Measurements from ENCODE around the gene ZNF526.
A peak's percentile ranks its signal among the peaks of the same experiment; 100 is the strongest.

ZNF526 gene

DNA sequence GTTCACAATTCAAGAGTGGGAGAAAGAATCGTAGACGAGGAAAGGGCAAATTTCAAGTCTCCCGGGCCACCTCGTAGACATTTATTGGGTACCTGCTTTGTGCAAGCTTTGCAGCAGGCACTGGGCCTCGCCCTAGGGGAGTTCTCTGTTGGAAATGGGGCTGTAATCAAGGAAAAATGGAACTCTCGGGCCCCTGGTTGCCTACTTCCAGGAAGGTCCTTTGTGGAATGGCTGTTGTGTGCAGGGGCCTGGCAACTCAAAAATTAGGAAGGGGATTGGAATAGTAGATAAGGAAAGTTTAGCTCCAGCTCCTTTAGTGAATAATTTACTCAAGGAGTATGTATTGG lies 612 bp downstream of the ZNF526 start:
- no peak for DNase-seq (ENCODE audit: extremely low read depth in 1 of 2, low read depth in 1 of 2)

DNA sequence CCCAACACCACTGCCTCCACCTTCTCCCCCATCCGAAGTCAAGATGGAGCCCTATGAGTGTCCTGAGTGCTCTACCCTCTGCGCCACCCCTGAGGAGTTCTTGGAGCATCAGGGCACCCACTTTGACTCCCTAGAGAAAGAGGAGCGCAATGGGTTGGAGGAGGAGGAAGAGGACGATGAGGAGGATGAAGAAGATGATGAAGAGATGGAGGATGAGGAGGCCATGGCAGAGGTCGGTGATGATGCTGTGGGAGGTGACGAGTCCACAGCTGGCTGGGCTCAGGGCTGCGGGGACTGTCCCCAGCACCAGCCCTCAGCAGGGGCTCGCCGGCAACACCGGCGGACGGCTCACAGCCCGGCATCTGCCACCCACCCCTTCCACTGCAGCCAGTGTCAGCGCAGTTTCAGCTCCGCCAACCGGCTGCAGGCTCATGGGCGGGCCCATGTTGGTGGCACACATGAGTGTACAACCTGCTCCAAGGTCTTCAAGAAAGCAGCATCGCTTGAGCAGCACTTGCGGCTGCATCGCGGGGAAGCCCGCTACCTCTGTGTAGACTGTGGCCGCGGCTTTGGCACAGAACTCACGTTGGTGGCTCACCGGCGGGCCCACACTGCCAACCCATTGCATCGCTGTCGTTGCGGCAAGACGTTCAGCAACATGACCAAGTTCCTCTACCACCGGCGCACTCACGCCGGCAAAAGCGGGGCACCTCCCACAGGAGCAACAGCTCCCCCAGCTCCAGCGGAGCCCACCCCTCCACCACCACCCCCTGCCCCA lies 5.0 kb downstream of the ZNF526 start:
- DNase-seq (ENCODE audit: extremely low read depth in 1 of 2, low read depth in 1 of 2): no peak

DNA sequence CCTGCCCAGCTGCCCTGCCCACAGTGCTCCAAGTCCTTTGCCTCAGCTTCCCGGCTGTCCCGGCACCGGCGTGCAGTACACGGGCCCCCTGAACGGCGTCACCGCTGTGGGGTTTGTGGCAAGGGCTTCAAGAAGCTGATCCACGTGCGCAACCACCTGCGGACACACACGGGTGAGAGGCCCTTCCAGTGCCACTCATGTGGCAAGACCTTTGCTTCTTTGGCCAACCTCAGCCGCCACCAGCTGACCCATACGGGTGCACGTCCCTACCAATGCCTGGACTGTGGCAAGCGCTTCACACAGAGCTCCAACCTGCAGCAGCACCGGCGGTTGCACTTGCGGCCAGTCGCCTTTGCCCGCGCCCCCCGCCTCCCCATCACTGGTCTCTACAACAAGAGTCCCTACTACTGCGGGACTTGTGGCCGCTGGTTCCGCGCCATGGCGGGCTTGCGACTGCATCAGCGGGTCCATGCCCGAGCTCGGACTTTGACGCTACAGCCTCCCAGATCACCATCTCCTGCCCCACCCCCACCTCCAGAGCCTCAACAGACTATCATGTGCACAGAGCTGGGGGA lies 5.7 kb downstream of the ZNF526 start:
- no peak for DNase-seq (ENCODE audit: extremely low read depth in 1 of 2, low read depth in 1 of 2)

DNA sequence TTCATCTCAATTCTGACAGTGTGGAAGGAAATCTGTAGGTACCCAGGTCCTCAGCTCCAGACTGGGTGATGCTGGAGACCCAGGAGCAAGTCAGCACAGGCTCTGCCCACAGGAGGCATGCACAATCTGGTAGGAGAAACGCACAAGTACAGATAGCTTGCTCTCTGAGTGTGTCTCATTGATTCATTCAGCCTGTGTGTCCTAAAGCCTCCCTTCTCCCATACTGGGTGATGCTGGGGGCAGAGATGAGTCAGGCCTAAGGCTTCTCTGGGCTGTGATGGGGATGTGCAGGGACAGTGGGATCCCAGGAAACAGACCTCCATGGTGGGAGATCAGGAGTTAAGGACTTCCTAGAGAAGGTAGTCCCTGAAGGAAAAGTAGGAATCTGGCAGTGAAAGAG lies 6.8 kb downstream of the ZNF526 start:
- no peak for DNase-seq (ENCODE audit: extremely low read depth in 1 of 2, low read depth in 1 of 2)

DNA sequence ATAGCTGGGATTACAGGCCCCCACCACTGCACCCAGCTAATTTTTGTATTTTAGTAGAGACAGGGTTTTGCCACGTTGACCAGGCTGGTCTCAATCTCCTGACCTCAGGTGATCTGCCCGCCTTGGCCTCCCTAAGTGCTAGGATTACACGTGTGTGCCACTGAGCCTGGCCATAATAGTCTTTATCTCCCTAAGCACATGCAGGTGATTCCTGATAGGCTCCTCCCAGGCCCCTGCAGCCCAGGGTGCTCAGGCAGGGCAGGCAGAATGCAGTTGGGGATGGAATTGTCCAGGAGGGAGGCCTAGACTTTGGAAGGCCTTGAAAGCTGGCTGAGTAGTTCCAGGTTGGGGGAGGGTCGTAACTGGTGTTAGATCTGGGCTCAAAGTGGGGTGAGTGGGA lies 8.5 kb downstream of the ZNF526 start:
- no peak for DNase-seq (ENCODE audit: extremely low read depth in 1 of 2, low read depth in 1 of 2)

DNA sequence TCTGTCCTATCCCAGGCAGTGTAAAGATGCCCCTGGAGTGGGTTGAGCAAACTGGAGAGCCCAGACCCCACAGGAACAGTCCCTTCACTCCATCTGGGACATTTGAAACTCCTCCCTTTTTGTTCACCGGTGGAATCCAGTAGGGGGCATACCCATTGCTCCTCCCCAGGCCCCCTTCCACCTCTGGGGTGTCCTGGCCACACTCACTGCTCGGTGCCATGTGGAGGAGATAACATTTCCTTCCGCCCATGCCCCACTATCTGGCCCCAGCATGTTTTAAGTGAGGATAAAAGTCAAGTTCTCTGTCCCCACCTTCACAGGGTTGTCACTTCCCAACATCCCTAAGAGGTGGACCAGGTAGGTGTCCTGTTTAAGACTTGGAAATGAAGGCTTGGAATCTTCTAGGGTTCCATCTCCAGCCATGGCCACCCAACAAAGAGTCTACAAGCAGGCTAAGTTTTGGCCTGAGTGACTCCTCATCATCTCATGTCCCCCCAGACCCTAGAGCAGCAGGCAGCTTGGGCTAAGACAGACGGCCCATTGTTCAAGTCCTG lies 9.3 kb downstream of the ZNF526 start:
- no peak for DNase-seq (ENCODE audit: extremely low read depth in 1 of 2, low read depth in 1 of 2)

DNA sequence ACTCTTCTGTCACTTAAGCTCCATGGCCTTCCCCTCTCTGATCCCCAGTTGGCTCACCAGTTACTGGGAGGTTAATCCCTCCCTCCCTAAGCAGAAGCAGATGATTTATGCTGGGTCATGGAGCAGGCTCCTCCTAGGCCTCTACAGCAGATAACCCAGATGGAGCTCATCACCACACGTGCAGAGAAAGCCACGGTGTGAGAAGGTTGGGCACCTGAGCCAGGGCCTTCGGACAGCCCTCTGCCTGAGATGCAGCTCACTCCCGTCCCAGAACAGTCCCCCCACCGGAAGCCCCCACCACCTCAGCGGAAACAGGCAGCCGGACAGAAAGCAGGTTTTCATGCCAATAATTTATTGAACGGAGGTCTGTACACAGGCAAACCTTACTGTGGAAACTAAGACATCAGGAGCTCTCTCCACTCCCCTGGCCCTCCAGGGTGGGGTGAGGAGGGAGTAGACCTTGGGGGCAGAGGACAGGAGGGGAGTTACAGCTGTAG lies 9.8 kb downstream of the ZNF526 start:
- DNase-seq (ENCODE audit: extremely low read depth in 1 of 2, low read depth in 1 of 2): no peak

DNA sequence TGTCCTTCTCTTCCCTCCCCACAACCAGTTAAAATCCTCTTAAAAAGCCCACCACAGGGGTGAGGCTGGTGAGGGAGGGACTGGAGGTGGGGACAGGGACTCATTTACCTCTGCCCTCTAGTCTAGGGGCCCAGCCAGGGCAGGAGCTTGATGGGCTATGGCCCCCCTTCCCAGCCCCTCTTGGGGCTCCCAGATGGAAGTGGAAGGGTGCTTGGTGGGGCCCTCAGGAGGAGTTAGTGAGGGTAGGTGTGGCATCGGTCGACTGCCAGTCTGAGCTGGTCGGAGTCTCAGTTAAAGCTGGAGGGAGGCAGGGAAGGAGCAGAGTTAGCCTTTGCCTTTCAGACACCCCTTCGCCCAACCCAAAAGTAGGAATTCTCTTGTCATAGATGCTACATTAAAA lies 10.5 kb downstream of the ZNF526 start:
- DNase-seq (ENCODE audit: extremely low read depth in 1 of 2, low read depth in 1 of 2): no peak

DNA sequence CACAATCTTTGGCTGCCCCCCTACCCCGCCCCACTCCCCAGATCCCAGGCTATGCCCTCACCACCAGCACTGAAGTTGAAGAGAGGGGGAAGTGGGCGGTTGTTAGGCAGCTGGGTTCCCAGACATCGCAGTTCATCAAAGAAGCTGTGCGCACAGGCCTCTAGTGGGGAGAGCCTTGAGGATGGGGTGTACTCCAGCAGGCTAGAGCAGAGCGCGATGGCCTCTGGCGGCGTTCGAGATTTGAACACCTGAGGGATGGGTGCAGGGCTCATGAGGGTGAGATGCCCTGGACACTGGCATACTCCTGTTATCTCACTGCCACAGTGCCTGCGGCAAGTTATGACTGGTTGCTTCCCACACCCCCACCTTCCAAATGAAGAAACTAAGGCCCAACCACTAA lies 12.3 kb downstream of the ZNF526 start:
- DNase-seq (ENCODE audit: extremely low read depth in 1 of 2, low read depth in 1 of 2): no peak

DNA sequence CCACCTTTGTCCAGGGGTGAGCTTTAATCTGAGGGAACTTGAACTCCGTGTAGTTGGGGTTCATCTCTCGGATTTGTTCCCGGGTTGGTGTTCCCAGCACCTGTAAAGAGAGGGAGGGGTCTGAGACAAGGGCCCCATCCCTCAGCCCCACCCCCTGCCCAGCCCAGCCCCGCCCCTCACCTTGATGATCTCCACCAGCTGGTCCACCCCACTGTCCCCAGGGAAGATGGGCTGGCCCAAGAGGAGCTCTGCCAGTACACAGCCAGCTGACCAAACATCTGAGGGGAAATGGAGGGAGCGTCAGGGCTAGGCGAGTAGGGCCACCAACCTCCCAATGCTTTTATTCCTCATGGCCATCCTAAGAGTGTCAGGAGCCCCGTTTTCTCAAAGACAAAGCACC lies 13.0 kb downstream of the ZNF526 start:
- no peak for DNase-seq (ENCODE audit: extremely low read depth in 1 of 2, low read depth in 1 of 2)

DNA sequence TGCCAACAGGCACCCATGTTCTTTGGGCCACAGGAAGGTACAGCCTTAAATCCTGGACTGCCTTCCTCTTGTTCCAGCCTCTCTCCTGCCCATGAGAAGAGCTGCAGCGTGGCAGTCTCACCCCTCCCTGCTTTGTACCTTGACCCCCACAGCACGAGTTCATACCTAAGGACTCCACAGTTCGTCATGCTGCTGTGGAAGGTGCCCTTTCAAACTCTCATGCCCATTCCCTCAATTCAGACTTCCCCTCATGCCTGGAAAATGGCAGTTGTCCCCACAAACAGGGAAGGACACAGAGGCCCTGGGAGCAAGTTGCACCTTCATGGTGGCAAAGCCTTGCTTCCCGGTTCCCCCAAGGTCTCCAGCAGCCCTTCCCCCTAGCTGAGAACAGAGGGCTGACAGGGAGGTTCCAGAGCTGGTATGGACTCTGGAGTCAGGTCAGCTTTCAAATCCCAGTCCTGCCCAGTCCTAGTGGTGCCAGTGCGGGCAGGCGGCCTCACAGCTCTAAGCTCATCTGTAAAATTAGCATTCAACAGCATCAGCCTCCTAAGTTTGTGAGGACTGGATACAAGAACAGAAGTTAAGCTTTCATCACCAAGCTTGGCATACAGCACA lies 13.7 kb downstream of the ZNF526 start:
- DNase-seq (ENCODE audit: extremely low read depth in 1 of 2, low read depth in 1 of 2): no peak

DNA sequence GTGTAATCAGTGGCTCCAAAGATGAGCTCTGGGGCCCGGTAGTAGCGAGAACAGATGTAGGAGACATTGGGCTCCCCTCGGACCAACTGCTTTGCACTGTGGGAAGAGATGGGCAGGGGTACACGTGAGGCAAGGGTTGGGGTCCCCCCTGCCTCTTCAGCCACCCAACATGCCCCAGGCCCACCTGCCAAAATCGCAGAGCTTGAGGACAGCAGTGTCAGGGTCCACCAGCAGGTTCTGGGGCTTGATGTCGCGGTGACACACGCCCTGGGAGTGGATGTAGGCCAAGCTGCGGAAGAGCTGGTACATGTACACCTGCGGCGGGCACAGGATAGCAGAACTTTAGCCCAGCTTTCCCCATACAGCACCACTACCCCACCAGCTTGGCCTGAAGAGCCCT lies 14.3 kb downstream of the ZNF526 start:
- no peak for DNase-seq (ENCODE audit: extremely low read depth in 1 of 2, low read depth in 1 of 2)

DNA sequence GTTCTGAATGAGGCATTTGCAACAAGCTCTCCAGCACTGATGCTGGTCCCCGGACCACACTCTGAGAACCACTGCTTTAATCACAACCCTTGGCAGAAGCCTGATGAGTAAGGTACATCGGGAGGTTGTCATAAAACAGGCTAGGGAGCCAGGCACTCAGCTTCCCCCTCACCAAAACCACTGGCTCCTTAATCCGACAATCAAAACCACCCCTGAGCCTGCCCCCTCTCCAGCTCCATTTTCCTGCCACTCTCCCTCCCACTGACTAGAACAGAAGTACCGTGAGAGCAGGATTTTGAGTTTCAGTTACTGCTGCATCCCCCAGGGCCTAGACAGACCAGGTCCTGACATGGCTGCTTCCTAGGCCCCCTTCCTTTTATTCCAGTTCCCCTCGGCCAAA lies 15.1 kb downstream of the ZNF526 start:
- no peak for DNase-seq (ENCODE audit: extremely low read depth in 1 of 2, low read depth in 1 of 2)

DNA sequence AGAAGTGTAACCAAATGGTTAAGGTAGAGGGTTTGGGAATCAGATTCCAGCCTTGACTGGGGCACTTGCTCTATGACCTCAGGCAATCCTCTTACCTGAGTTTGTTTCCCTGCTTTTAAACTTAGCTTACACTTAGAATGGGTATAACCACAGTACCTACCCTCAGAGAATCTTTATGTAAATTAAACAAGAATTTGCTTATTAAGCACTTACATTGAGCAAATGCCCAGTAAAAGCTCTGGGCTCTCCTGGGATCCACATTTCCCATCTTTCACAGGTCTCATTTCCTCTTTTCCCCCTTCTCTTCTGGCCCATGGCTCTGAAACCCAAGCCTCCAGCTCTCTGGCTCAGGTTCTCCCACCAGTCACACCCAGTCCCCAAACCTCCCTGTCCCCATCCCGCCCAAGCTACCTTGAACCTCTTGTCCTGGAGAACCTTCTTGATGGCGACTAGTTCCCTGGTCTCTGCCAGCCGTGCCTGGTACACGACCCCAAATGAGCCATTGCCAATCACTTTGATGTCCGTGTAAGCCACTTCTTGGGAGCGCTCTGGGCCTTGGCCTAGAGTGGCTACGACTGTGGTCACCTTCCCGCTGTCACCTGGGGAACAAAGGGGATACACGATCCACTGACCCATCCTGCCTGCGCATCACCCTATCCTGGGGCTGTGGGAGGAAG lies 19.6 kb downstream of the ZNF526 start:
- no peak for DNase-seq (ENCODE audit: extremely low read depth in 1 of 2, low read depth in 1 of 2)

DNA sequence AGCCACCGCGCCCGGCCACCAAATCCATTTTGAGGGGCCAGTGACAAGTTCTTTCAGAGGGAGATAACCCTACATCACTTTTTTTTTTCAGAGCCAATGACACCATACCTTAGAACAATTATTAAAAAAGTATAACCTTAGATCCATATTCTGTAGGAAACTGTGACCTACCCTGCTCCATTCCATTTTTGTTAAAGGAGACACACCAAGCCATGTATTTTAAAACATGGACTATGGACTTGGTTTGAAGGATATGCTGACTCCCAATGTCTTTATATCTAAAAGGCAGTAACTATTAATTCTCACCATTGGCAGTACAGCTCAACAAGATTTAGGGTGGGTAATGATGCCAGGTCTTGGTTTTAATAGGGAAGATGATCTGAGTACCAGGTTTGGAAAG lies 21.2 kb downstream of the ZNF526 start:
- no peak for DNase-seq (ENCODE audit: extremely low read depth in 1 of 2, low read depth in 1 of 2)

DNA sequence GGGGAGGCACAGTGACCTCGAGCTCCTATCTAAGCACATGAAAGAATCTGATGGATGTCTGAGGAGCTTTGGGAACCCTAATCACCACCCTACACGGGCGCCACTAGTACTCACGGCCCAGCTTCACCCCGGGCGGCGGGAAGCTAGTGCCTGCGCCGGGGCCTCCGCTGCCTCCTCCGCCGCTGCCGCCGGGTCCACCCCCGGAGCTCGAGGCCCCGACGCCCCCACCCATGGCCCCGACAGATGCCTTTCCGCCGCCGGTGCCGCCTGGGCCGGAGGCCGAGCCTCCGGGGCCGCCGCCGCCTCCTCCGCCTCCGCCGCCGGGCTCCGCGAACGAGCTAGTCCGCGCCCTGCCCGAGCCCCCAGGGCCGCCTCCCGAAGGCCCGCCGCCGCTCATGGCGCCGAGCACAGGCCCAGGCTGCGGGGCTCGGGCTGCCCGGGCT lies 22.0 kb downstream of the ZNF526 start:
- no peak for DNase-seq (ENCODE audit: extremely low read depth in 1 of 2, low read depth in 1 of 2)

DNA sequence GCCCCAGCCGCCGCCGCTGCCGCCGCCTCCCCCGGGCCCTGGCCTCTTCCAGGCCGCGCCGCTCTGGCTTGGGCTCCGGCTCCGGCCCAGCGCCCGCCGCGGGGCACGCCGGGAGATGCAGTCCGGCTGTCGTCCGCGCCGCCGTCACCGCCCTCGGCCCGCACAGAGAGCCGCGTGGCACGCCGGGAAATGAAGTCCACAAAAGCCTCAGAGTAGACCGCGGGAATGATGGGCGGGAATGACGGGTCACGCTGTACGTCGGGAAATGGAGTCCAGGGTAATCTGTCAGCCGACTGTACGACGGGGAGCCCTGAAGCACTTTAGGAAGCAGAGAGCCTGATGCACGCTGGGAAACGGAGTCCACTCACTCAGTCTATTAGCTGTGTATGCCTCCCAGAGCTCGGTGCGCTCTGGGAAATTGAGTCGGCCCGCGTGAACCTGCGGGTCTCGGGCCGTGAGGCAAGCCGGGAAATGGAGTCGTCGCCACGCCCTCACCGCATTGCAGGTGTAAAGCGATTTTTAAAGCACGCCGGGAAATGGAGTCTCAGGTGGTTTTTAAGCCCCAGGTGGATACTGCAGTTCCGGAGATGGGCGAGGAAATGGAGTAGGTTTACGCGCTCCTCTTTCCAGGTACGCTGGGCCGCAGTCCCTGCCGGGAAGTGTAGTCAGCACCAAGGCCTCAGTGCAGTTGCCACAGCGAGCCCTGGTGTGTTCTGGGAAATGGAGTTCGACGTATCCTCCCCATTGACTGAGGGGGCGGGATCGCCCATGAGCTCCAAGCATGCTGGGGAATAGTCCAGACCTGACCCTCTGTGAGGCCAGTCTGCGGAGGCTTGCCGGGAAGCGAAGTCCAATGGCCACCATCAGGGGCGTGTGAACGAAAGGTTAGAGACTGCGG lies 22.6 kb downstream of the ZNF526 start, which contains the start of gene GSK3A:
TSS of gene GSK3A (minus strand) at position 91 of the 898 bp plus-strand sequence. CDS start 137 bp downstream, outside the sequence.
- DNase-seq (ENCODE audit: extremely low read depth in 1 of 2, low read depth in 1 of 2): peak; percentile 92 to 93

DNA sequence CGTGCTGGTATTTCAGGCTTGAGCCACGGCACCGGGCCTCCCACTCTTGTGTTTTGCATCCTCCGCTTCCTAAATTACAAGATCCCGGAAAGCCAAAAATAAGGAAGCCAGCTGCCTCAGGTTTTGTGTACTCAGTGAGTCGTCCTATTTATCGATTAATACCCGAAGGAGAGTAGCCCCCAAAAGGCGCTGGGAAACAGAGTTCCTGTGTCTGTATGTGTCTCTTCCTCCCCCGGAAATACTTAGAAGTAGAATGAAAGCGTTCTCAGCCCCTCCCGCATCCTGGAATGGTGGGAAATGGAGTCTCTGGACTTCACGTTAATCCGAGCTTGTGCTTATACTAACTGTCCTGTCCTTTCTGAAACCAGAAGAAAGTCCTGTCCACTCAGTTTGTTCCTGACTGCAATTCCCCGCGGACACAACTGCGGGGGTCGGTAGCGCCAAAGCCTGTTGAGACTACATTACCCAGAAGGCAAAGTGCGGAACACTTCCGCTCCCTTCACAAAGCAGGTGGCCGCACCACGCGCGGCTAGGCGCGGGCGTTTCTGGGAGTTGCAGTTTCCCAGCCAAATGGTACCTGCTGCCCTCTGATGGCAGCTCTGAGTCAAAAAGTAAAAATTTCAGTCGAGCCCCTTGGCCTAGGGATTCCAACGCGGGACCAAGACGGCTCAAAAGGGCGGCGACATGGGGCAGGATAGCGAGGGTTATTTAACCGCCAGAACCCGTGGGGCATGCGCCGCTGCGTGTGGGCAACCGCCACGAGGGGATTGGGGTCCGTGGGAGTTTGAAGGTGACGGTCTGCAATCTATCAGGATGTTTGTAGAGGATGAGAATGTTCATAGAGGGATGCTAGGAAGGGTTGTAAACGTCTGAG lies 24.5 kb downstream of the ZNF526 start:
- DNase-seq (ENCODE audit: extremely low read depth in 1 of 2, low read depth in 1 of 2): peak; percentile 82 to 89

DNA sequence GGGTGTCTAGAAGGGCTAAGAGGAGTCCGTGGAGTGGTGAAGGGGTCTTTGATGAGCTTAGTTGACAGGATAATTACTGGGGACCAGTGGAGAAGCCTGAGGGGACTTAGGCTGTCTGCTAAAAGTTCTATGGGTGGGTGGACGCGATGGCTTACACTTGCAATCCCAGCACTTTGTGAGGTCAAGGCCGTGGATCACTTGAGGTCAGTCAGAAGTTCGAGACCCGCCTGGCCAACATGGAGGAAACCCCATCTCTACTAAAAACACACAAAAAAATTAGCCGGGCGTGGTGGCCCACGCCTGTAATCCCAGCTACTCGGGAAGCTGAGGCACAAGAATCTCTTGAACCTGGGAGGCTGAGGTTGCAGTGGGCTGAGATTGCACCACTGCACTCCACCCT lies 25.1 kb downstream of the ZNF526 start:
- DNase-seq (ENCODE audit: extremely low read depth in 1 of 2, low read depth in 1 of 2): no peak

Data from stimulated activated CD8-positive, alpha-beta memory T cell treated with anti-CD3 and anti-CD28 coated beads, Interleukin-7, amount 100 ng/mL, for 48 hours (primary cell).